Measurements from ENCODE around the gene ABI3BP.

The ABI3BP gene

GRCh38 chr3:100759950-100760349 is 233.3 kb downstream of the ABI3BP start:
- Histone ChIP-seq H3K9me3 (no peaks in the 10 kb centered on the region), H3K27ac (peak overlapping the region in 1 of 2 donors; percentile 27), H3K36me3 (no peaks in the 10 kb centered on the region), H3K4me3 (no peak overlapping the region), H3K27me3 (no peaks in the 10 kb centered on the region), H3K4me1 (peaks cover 0 to 46% (median 0%) of the 10 kb centered on the region in 4 donors)
- DNase-seq = no peak
- intact Hi-C loops (cut with DNase I; ENCODE audit: low total_unique reads) = no loop called here
- TF ChIP-seq, protein P1, sequence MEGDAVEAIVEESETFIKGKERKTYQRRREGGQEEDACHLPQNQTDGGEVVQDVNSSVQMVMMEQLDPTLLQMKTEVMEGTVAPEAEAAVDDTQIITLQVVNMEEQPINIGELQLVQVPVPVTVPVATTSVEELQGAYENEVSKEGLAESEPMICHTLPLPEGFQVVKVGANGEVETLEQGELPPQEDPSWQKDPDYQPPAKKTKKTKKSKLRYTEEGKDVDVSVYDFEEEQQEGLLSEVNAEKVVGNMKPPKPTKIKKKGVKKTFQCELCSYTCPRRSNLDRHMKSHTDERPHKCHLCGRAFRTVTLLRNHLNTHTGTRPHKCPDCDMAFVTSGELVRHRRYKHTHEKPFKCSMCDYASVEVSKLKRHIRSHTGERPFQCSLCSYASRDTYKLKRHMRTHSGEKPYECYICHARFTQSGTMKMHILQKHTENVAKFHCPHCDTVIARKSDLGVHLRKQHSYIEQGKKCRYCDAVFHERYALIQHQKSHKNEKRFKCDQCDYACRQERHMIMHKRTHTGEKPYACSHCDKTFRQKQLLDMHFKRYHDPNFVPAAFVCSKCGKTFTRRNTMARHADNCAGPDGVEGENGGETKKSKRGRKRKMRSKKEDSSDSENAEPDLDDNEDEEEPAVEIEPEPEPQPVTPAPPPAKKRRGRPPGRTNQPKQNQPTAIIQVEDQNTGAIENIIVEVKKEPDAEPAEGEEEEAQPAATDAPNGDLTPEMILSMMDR (IDR thresholded peaks at IDR 0.05) = no peak

GRCh38 chr3:100759159-100759558 is 234.1 kb downstream of the ABI3BP start:
- no peak for DNase-seq
- TF ChIP-seq, protein P1 (IDR thresholded peaks at IDR 0.05) = no peak
- no peaks in the 10 kb centered on the region for H3K36me3 ChIP-seq
- no peaks in the 10 kb centered on the region for H3K9me3 ChIP-seq
- peaks cover 0 to 53% (median 0%) of the 10 kb centered on the region in 4 donors for H3K4me1 ChIP-seq
- H3K27ac ChIP-seq = peak overlapping the region in 1 of 2 donors; percentile 27
- no peak overlapping the region for H3K4me3 ChIP-seq
- H3K27me3 ChIP-seq = no peaks in the 10 kb centered on the region
- intact Hi-C loops (cut with DNase I; ENCODE audit: low total_unique reads) = no loop called here

GRCh38 chr3:100756441-100756840 is 236.8 kb downstream of the ABI3BP start:
- H3K27ac ChIP-seq = peak overlapping the region in 1 of 2 donors; percentile 48
- H3K4me3 ChIP-seq = no peak overlapping the region
- H3K27me3 ChIP-seq = no peaks in the 10 kb centered on the region
- TF ChIP-seq, protein P1 (IDR thresholded peaks at IDR 0.05) = no peak
- intact Hi-C loops (cut with DNase I; ENCODE audit: low total_unique reads) = no loop called here
- peaks cover 0 to 55% (median 0%) of the 10 kb centered on the region in 4 donors for H3K4me1 ChIP-seq
- peak in 1 of 2 donors; percentile 58 for DNase-seq
- H3K36me3 ChIP-seq = peaks cover 6 to 24% (median 15%) of the 10 kb centered on the region in 3 donors
- H3K9me3 ChIP-seq = no peaks in the 10 kb centered on the region

GRCh38 chr3:100754563-100755334 is 238.5 kb downstream of the ABI3BP start:
- peaks cover 0 to 42% (median 0%) of the 10 kb centered on the region in 4 donors for H3K4me1 ChIP-seq
- intact Hi-C loops (cut with DNase I; ENCODE audit: low total_unique reads) = no loop called here
- H3K36me3 ChIP-seq = peaks cover 21 to 35% (median 30%) of the 10 kb centered on the region in 3 donors
- no peaks in the 10 kb centered on the region for H3K27me3 ChIP-seq
- TF ChIP-seq, protein P1 (IDR thresholded peaks at IDR 0.05) = no peak
- H3K4me3 ChIP-seq = no peak overlapping the region
- H3K9me3 ChIP-seq = no peaks in the 10 kb centered on the region
- DNase-seq = no peak
- peak overlapping the region in 1 of 2 donors; percentile 48 for H3K27ac ChIP-seq

DNA sequence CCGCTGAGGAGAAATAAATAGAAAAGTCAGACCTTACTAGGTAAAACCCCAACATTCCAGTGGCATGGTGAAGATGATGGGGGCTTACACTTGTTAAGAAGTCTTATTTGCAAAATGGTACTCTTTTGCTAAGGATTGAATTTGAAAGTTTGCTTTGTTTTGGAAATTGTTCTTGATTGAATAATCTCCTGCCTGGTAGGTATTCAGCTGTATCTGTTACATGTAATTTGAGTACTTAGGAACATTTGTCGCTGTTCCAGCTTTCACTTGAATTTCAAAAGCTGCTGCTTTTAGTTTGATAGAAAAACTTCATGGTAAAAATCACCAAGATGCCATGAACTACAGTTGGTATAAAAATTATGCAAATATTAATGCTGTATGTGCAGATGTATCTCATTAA is 239.4 kb downstream of the ABI3BP start:
- intact Hi-C loops (cut with DNase I; ENCODE audit: low total_unique reads) = no loop called here
- Histone ChIP-seq H3K9me3 (no peaks in the 10 kb centered on the region), H3K27ac (peak overlapping the region in 1 of 2 donors; percentile 48), H3K4me1 (peaks cover 0 to 33% (median 0%) of the 10 kb centered on the region in 4 donors), H3K36me3 (peaks cover 27 to 44% (median 38%) of the 10 kb centered on the region in 3 donors), H3K27me3 (no peaks in the 10 kb centered on the region), H3K4me3 (no peak overlapping the region)
- DNase-seq = no peak
- TF ChIP-seq, protein P1 (IDR thresholded peaks at IDR 0.05) = no peak
